IPS-15b (cell line): Measurements from ENCODE around the gene EDN2.

ENCODE experiments used
- H3K27me3 ChIP-seq: one replicate; pipeline ENCODE4 v1.6.1; 2013; ENCODE audit warnings: low read length; ENCODE audit not compliant: control insufficient read depth, insufficient read depth
- H3K36me3 ChIP-seq: one replicate; pipeline ENCODE4 v1.6.1; 2013; ENCODE audit warnings: low read length; ENCODE audit not compliant: control insufficient read depth, insufficient read depth
- H3K4me1 ChIP-seq: one replicate; pipeline ENCODE4 v1.6.1; 2013; ENCODE audit warnings: mild to moderate bottlenecking, low read length; ENCODE audit not compliant: control insufficient read depth, insufficient read depth
- H3K4me3 ChIP-seq: one replicate; pipeline ENCODE4 v1.5.1; 2013; ENCODE audit warnings: low read depth, low read length
- H3K9ac ChIP-seq: one replicate; pipeline ENCODE4 v1.6.1; 2013; ENCODE audit warnings: low read depth, mild to moderate bottlenecking, low read length
- H3K9me3 ChIP-seq: one replicate; pipeline ENCODE4 v1.6.1; 2013; ENCODE audit warnings: mild to moderate bottlenecking, low read length; ENCODE audit not compliant: control insufficient read depth, insufficient read depth

Gene EDN2

DNA sequence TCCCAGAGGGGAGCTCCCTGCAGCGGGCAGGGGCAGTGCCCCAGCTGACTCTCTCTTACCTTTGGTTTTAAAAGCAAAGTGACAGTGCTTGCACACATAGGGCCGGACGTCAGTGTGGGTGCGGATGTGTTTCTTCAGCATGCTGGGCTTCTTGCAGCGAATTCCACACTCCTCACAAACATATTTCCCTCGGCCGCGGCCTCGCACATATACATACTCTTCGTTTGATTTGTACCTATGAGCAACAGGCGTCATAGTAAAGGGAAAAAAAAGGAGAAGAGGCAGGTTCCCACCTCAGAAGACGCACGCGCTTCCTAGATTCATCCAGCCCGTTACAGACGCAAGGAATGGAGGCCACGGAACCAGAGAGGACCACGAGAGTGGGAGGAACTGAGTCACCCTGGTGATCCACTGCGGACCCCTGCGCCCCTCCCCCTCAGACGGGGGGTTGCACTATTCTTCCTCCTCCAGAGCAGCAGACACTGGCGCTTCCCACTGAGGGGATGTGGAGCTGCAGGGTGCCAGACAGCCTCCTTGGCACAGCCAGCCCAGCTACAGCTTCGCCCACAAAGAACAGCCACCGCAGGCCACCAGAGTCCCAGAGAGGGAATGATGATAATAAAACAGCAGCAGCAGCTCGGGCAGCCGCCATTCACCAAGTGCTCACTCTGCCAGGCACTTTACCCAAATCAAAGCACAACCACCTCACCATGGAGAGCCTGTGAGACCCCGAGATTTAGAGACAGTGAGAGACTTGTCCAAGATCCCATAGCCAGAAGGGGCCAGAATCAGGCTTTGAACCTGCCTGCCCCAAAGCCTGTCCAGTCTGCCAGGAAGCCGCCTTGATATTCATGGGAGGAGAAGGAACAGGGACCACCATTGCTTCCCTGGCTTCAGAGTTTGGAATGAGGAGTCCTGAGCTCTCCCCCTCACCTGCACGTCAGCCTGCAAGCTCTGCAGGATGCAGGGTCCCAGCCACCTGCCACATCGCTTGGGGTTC, 40.5 kb upstream of the EDN2 start:
- Histone ChIP-seq H3K4me3 (no peak overlapping the region), H3K4me1 (no peaks in the 10 kb centered on the region), H3K36me3 (no peaks in the 10 kb centered on the region), H3K9ac (no peak overlapping the region), H3K27me3 (no peaks in the 10 kb centered on the region), H3K9me3 (no peaks in the 10 kb centered on the region)

DNA sequence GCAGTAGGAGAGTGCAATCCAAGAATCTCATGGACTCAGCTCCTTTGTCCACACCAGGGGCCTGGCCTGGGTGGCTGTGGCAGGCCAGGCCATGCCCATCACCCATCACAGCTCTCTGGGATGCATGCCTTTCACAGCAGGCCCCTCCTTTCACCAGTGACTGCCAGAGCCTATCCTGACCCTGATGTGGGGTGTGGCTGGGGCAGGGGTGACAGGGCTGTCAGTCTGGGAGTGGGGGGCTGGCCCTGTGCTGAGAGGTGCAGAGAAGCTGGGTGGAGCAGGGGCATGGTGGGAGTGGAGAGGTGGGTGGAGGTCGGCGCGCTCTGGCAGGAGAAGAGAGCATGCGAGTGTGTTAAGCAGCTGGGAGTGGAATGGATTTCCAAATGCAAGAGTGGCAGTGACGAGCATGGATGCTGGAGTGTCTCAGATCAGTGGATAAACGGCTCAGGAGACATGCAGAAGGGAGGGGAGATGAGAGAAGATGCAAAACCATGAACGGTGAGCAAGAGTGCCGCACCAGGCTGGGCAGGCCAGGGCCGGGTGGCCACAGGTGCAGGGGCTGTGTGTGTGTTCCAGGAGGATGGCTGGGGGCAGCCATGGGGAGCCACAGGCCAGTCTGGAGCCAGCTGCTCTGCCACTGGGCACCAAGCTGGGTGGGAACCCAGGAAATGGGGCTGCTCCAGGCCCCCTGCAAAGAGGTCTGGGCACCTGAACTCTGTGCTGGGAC, 39.6 kb upstream of the EDN2 start:
- Histone ChIP-seq H3K36me3 (no peaks in the 10 kb centered on the region), H3K4me3 (no peak overlapping the region), H3K4me1 (no peaks in the 10 kb centered on the region), H3K27me3 (no peaks in the 10 kb centered on the region), H3K9ac (no peak overlapping the region), H3K9me3 (no peaks in the 10 kb centered on the region)

DNA sequence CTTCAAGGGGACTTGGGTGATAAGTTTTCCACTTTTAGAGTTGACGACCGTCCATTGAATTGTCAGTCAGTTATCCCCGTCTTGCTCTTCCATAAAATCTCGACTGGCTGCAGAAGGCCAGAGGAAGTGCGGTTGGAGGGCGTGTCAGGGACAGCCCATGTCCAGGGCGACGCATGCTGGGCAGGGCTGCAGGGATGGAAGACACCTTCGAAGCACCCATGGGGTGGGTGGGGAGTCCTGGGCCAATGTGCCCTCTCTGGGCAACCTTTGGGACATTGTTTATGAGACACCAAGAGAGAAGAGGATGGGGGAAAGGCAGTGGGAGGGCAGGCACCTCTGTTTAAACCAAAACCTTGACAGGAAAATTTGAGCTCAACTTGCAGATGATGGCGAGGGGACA, 38.6 kb upstream of the EDN2 start:
- H3K9me3 ChIP-seq: no peaks in the 10 kb centered on the region
- H3K9ac ChIP-seq: no peak overlapping the region
- no peaks in the 10 kb centered on the region for H3K4me1 ChIP-seq
- no peak overlapping the region for H3K4me3 ChIP-seq
- H3K36me3 ChIP-seq: no peaks in the 10 kb centered on the region
- H3K27me3 ChIP-seq: no peaks in the 10 kb centered on the region

DNA sequence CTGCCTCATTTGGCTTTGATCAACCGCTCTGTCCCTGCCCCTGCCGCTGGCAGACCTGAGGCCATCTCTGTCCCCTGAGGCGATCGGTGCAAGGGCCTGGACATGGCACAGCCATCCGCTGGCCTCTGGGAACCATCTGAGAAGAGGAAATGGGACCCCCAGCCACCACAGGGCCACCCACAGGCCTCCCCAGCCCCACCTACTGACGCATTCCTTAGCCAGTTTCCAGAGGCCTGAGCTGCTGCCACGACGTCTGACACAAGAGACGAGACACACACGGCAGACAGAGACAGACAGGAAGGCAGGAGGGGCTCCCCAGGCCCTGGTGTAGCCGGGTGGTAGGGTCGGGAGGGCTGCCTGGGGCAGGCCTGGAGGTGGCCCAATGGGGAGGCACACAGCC, 37.3 kb upstream of the EDN2 start:
- Histone ChIP-seq H3K4me1 (no peaks in the 10 kb centered on the region), H3K27me3 (peaks cover 6% of the 10 kb centered on the region)

DNA sequence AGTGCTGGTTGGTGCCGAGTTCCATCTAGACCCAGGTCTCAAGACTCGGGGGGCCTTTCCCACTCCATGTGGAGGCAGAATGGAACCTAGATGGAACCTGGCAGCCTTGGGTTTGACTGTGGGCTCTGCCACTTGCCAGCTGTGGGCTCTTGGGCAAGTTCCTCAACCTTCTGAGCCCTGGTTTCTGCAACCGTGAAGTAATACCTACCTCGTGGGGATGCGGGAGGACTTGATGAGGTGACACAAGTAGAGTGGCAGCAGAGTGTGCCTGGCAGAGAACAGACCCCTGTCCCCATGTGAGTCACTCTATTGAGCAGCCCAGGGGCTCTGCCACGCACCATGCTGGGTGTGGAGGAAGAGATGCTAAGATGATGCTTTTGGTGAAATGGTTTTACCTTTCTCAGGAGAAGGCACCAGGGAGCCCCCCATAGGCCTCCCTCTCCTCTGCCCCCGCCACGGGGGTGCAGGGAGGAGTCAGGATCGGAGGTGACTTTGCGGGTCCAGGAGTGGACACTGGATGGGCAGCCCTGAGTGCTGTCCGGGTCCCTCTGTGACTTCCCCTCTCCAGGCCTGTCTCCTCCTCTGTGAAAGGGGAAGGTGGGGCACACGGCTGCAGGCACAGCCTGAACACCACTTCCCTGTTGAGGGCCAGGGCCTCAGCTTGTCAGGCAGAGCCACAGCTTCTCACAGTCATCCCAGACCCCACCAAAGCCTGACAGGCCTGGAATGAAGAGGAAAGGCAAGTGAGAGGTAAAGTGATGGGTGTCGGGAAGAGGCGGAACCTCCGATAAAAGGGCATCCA, 36.7 kb upstream of the EDN2 start:
- H3K9me3 ChIP-seq: no peaks in the 10 kb centered on the region
- peaks cover 8% of the 10 kb centered on the region for H3K27me3 ChIP-seq
- no peak overlapping the region for H3K9ac ChIP-seq
- H3K4me3 ChIP-seq: no peak overlapping the region
- H3K36me3 ChIP-seq: no peaks in the 10 kb centered on the region
- no peaks in the 10 kb centered on the region for H3K4me1 ChIP-seq

More for the DNA sequence above, 37.3 kb upstream of the EDN2 start:
- Histone ChIP-seq H3K9me3 (no peaks in the 10 kb centered on the region), H3K4me3 (no peak overlapping the region), H3K36me3 (no peaks in the 10 kb centered on the region), H3K9ac (no peak overlapping the region)

DNA sequence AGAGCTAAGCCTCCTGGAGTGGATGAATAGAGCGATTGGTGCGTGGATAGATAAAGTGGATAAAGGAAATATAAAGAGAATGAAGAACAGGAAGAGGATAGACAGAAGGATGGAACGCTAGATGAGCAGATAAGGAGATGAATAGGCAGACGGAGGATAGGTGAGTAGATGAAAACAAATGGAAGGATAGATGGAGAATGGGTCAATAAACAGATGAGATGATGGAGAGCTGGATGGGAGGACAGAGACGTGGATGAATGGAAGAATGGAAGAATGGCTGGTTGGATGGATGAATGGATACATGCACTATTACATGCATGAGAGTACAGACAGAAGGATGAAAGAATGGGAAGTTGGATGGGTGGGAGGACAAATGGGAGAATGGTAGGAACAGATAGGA, 35.2 kb upstream of the EDN2 start:
- no peaks in the 10 kb centered on the region for H3K9me3 ChIP-seq
- no peaks in the 10 kb centered on the region for H3K36me3 ChIP-seq
- H3K4me1 ChIP-seq: peaks cover 9% of the 10 kb centered on the region
- peaks cover 8% of the 10 kb centered on the region for H3K27me3 ChIP-seq
- H3K9ac ChIP-seq: no peak overlapping the region
- no peak overlapping the region for H3K4me3 ChIP-seq

DNA sequence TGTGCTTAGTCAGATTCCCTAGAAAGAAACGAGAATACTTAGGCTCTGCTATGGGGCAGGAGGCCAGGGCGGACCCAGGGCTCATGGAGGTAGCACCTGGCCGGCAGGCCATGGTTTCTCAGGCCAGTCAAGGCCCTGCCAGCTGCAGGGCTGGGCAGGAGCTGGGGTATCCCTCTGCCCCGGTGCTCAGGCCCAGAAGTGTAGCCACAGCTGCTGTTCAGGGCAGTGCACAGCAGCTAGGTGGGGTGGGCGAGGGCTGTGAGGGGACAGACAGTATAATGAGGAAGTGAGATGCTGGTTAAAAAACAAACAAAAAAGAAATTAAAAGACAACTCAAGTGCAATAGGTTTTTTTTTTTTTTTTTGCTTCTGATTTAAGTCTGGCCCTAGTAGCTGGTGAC, 34.0 kb upstream of the EDN2 start:
- H3K9ac ChIP-seq: no peak overlapping the region
- H3K36me3 ChIP-seq: no peaks in the 10 kb centered on the region
- peaks cover 8% of the 10 kb centered on the region for H3K27me3 ChIP-seq

DNA sequence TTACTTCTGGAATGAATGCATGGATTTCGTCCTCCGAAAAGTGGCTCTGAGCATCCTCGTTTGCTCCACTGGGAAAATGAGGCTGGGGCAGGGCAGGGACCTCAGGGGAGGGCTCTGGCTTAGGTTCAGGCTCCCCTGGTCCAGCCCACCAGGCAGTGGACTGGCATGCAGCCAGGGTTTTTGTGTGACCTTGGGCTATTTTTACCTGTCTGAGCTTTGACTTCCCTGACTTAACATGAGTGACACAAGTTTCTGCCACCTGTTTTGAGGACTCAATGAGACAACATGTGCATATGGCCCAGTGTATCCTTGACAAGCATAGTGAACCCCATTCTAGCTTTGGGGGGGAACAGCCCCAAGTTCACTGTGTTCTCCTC, 32.6 kb upstream of the EDN2 start:
- Histone ChIP-seq H3K4me3 (no peak overlapping the region), H3K9ac (no peak overlapping the region), H3K36me3 (no peaks in the 10 kb centered on the region), H3K9me3 (no peaks in the 10 kb centered on the region), H3K4me1 (peaks cover 9% of the 10 kb centered on the region), H3K27me3 (peaks cover 8% of the 10 kb centered on the region)

More for the DNA sequence above, 34.0 kb upstream of the EDN2 start:
- H3K4me1 ChIP-seq: peaks cover 9% of the 10 kb centered on the region
- H3K4me3 ChIP-seq: no peak overlapping the region
- H3K9me3 ChIP-seq: no peaks in the 10 kb centered on the region

DNA sequence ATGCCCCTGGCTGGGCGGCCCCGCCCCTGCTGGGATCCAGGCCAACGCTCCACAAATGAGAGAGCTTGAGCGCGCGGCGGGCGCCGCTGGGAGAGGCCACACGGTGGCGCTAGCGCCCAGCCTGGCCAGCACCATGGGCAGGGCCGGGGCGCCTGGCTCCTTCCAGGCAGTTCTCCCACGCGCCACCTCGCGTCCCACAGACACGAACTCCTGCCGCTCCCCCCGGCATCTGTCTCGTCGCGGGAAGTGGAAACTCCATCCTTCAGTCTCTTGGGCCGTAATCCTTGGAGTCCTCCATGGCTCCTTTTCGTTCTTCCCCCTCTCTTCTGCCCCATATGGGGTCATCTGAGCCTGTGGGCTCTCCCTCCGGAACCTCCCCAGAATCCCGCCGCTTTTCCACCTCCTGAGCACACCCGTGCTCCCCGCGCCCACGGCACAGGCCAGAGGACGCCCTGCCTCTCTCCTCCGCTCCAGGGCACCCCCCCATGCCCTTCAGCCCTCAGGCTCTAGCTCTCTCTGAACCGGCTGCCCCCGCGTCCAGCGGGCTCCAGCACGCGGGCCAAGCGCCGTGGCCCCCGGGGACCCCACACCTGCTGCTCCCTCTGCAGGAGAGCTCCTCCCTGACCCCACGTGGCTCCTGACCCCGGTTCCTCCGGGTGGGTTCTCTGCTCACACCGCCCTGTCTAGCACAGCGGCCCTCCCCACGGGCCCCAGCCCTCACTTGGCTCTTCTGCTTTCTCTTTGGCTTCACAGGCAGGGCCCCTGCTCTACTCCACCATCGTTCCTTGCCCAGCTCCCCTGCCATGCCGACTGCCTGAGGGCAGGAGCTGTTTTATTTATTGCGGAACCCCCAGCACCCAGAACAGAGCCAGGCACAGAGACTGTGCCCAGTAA, 31.9 kb upstream of the EDN2 start:
- no peaks in the 10 kb centered on the region for H3K9me3 ChIP-seq
- H3K4me3 ChIP-seq: peak overlapping the region; percentile 46
- no peak overlapping the region for H3K9ac ChIP-seq
- H3K36me3 ChIP-seq: no peaks in the 10 kb centered on the region
- peaks cover 9% of the 10 kb centered on the region for H3K4me1 ChIP-seq
- peaks cover 8% of the 10 kb centered on the region for H3K27me3 ChIP-seq

DNA sequence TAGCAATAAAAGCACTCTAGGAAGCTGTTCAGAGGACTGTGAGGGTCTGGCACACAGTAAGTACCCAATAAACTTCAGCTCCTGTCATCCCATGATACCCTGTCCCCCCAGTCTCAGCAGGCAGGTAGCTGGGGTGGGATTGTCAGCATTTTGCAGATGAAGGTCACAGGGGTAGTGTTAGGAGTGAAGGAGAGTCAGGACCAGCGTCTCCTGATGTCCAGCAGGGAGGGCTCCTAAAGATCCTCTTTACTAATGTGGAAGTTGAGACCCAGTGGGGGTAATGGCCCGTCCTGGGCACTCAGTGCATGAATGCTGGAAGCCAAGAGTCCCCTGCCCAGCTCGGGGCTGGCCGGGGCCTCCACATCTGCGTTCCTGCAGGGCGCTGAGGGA, 31.3 kb upstream of the EDN2 start:
- Histone ChIP-seq H3K9ac (no peak overlapping the region), H3K4me3 (peak overlapping the region; percentile 2), H3K27me3 (peaks cover 8% of the 10 kb centered on the region), H3K4me1 (peaks cover 9% of the 10 kb centered on the region), H3K9me3 (no peaks in the 10 kb centered on the region), H3K36me3 (no peaks in the 10 kb centered on the region)
